GM21515 (cell line): ENCODE data around the gene TBX6.
"Not testable (repeated sequence)": the region's sequence is repeated elsewhere in the genome, so short reads cannot be mapped to it uniquely, and the experiment has no call there.

Experiments
- ATAC-seq: cut with Tn5 transposase; IDR thresholded peaks from one replicate; pipeline ENCODE4 v1.9.1; 2021; ENCODE audit not compliant: unreplicated experiment

The TBX6 gene

DNA sequence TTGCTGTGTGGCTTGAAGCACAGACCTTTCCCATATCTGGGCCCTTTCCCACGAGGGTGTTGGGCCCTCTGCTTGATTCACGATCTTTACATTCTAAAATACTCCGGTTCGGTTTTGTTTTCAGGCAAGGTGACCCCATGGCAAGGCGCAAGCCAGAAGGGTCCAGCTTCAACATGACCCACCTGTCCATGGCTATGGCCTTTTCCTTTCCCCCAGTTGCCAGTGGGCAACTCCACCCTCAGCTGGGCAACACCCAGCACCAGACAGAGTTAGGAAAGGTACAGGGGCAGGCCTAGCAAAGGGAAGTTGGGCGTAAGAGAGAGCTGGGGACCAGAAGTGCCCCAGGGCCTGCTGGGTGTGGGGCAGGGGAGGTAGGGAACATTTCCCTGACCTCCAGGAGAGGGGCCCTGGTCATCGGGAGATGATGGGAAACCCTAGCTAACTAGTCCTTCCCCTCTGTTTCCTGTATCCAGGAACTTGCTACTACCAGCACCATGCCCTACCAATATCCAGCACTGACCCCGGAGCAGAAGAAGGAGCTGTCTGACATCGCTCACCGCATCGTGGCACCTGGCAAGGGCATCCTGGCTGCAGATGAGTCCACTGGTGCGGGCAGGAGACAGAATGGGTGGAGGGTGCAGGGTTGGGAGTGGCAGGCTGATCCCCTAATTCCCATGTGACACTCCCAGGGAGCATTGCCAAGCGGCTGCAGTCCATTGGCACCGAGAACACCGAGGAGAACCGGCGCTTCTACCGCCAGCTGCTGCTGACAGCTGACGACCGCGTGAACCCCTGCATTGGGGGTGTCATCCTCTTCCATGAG is 24.8 kb downstream of the TBX6 start:
- no peak for ATAC-seq

DNA sequence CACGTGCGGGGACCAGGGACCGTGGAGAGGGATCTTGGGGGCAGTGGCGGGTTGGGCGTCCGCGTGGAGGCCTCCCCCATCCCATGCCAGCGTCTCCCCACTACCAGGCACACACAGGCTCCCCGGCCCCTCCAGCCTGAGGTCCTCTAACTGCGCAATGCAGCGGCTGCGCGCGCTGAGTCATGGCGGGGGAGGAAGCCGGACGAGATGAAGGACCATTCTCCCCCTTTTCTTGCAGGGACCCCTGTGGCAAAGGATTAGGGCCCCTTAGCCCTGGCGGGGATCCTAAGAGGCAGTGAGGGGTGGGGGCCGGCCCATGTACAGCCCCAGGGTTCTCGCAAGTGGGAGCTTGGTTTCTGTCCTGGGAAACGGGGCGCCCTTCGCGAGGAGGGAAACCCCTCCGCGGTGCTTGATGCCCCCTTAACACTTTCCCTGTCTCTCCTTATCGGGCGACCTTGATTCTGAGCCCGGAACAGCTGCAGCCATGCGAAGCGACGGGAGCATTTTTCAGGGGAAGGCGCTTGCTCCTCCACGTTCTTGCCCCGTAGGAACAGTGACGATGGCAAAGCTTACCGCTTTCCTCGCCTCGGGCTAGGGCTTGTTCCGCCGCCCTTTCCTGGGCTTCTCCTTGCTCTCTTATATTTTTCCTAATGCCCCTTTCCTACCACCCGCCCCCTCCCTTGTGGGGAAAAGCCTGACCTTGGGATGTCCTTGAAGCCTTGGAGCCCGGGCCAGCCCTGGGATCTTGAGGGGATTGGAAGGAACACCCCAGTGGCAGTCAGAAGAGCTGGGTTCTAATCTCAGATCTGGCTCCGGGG is 25.6 kb downstream of the TBX6 start:
- no peak for ATAC-seq

DNA sequence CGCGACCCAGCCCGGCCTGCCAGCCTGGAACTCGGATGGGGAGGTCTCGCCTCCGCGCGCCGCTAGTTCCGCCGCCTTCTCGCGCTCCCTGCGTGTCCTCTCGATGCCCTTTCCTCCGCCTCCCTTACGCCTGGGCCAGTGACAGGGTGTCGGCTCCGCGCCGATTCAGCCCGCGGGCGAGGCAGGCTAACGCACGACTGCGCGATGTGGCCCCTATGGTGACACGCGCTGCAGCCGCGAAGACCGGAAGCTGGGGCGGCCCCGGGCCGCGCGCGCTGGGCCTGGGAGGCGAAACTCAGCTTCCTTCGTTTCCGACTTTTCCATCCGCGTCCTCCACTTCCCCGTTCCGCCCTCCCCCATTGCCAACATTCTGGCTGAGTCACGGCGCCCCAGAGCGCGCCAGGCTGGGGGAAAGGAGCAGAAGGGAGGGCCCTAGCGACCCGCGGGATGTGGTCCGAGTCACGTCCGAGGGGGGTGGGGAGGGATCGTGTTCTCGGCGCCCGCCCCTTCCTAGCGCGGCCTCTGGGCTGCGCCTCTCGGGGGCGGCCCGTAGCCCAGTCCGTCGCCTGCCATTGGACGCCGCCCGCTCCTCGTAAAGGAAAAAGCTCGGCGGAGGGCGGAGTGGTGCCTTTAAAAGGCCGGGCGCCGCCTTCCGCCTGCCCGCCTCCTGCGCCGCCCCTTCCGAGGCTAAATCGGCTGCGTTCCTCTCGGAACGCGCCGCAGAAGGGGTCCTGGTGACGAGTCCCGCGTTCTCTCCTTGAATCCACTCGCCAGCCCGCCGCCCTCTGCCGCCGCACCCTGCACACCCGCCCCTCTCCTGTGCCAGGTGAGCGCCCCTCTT is 26.4 kb downstream of the TBX6 start, which contains the start of gene ALDOA:
Gene ALDOA (plus strand): TSS at position 659 of the 841 bp plus-strand sequence. CDS start 1,138 bp downstream, outside the sequence.
- peak; percentile 72 for ATAC-seq

DNA sequence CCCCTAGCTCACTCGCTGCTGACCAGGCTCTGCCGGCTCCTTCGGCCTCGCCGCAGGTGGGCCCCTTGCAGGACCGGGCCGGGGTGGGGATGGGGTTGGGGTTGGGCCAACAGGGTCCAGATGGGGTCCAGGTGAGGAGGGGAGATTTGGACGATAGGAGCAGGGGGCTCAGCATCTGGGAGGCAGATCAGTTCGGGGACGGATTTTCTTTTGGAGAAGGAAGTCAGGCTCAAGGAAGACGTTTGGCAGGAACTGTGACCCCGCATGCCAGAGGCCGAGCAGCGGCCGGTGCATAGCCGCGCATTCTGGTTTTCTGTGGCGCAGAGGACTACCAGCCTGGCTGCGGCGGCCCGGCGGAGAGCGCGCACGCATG is 27.0 kb downstream of the TBX6 start:
- no peak for ATAC-seq

DNA sequence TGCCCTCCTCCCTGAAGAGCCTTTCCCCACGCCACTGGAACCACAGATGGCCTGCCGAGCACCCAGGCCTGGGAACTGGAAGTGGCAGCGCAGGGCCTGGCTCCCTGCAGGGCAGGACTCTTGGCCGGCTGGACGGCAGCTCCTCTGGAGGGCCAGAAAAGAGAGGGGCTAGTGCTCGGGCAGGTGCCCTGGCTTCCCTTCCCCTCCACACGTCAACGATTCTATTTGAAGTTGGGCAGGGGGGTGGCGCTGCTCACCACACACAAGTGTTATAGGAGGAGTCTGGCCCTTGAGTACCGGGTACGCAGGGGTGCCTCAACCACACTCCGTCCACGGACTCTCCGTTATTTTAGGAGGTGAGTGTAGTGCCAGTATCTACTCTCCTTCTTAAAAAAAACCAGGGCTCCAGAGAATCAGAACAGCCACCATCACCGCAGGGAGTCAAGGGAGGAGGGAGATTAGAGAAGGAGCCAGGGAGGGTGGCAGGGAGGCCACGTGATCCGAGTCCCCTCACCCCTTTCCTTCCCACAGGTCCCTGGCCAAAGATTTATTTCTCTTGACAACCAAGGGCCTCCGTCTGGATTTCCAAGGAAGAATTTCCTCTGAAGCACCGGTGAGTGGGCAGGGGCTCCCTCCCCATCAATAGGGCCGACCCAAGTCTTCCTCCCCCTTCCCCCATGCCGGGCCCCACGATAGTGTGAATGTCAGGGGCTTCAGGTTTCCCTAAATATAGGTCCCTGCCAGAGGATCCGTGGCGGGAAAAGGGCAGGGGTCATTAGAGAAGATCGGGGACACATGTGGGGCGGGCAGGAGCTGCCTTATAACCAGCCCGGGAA is 27.6 kb downstream of the TBX6 start:
- ATAC-seq: no peak

DNA sequence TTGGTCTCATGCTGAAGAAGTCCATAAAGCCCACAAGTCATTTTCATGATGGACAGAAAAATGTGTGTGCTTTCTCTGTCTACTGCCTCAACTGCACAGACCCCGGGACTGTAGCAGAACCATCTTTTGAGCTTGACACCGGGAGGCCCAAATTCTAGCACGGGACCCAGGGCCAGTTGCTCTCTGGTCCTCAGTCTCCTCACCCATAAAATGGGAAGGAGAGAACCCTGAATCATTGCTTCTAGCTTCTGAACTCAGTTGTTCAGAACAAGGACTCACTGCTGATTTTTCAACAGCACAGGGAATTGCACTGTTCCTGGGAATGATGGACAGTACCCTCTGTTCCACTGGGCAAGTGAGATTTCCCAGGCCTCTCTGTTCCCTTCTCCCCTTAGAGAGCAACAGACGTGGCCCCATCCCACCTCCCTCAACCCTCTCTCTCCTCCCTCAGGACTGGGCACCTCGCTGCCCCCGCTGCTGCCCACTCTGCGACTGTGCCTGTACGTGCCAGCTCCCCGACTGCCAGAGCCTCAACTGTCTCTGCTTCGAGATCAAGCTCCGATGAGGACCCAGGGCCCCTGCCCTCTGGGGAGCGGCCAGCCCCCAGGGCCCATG is 28.3 kb downstream of the TBX6 start:
- no peak for ATAC-seq

DNA sequence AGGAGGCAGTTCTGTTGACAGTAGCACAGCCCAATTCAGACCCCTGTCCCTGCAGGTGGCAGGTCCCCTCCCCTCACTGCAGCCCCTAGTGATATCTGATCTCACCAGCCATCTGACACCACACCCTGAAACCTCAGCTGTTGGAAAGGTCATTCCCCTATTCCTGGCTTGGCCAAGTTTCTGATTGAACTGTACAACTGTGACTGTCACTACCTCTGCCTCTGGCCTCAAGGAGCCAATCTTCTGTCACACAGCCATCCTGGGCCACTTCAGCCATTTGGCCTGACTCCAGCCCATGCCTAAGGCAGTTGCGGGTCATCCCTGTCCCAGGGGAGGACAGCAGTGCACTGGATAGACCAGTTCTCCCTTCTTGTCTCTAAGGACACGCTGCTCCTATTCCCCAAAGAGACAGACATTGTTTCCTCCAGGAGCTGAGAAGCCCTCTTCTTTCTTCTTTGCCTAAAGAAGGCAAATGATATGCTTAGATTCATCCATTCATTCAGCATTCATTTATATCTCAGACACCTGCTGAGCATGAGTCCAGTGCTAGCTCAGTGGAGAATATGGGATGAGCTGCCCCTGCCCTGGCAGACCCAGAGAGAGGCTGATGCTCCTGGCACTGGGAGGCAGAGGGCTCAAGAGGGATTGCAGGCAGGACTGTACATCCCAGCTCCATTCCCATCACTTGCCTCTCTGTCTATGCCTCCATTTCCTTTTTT is 30.7 kb downstream of the TBX6 start:
- ATAC-seq: no peak

DNA sequence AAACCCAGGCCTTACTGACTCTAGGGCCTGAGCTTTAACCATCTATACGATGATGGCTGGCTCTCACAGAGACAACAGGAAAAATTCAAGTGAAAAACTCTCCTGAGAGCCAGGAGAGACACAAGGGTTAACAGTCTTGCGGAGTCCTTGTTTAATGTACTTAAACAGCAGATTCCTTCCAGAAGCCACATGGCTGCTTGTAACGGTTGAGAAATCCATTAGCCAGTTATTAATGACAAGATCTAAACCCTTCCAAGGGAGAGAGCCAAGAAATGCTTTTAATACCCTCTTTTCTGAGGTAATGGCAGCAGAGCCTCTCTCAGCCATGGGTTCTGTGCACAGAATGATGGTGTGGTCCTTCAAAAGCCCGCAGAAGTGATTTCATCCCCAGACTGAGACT is 31.4 kb downstream of the TBX6 start:
- no peak for ATAC-seq

DNA sequence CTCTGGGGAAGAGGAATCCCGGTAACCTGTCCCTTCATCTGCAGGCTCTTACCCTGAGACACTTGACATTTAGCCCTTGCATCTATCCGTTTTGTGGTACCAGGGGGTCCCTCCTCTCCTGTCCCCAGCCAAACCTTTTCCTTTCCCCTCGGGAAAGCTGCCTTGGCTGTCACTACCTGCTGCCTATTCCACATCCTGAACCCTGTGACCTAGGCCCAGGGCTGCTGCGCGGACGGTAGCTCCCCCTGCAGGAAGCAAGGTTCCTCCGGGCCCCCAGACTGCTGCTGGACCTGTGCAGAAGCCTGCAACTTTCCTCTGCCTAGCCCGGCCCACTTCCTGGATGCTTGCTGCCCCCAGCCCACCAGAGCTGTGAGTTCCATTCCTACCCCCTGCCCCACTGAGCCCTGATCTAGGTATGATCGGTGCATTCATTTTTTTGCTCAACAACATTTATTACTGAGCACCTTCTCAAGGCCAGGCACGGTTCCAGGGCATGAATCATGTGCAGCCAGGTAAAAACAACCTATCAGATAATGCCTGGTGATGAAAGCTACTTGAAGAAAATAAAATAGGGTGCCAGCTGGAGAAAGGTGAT is 36.7 kb downstream of the TBX6 start:
- no peak for ATAC-seq

DNA sequence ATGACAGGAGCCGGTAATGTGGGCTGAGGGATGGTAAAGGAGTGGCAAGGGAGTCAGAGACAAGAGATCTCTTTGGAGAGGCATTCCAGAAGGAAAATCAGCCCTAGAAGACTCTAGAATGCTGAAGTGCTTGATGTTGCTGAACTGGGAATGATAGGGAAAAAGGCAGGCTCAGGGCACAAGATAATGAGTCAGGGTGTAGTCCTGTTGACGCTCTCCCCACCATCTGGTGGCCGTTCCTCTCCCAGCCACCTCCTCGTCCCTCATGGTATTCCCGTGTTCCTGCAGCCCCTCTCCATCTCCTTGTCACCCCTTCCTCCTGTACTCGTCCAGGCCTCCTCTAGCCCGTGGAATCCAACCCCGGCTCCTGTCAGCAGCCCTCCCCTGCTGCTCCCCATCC is 37.3 kb downstream of the TBX6 start:
- no peak for ATAC-seq

DNA sequence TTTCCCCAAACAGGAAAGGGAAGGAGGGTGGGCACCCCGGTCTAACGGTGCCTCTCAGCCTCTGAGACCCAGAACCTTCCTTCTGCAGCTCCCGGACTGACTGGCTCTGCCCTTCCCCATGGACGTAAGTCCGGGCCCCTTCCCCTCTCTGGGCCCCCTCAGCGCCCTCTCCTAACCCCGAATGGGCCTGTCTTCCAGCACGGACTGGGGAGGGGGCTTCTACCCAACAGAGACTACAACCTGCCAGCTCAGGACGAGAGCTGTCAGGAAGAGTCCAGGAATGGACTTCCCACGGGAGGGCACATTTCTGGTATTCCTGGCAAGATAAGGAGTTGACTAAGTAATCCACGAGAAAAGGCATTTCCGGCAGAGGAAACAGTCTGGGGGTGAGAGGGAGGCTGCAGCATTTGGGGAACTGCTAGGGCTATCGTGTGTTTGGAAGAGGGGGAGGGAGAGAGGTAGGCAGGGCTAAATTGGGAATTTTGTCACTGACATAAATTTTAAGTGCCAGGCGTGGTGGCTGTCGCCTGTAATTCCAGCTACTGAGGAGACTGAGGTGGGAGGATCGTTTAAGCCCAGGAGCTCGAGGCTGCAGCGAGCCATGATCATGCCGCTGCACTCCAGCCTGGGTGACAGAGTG is 38.2 kb downstream of the TBX6 start:
- no peak for ATAC-seq

DNA sequence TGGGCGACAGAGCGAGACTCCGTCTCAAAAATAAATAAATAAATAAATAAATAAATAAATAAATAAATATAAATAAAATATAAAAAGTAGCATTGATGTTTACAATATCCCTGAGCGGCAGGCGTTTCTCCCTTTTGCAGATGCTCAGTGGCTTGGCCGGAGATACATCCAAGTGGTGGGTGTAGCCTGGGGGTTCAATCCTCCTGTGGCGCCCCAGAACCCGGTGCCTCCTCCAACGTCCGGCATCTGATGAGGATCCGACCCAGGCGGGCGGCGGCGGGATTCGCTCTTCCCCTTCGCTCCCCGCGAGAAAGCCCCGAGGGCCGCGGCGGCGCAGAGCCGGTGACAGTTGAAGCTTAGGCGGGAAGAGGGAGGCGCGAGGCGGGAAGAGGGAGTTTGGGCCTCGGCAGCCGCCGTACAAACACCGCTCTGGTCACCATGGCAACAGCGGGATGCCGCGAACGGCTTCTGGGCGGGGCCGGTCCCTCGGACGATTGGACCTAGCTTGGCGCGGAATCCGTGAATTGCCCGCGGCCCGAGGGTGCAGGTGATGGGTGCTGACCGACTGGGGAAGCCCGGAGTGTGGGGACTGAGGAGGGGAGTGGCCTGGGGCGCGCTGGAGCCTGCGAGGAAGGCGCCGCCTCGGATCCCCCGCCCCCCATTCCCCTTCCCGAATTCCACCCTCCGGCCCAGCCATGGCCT is 38.9 kb downstream of the TBX6 start:
- peak; percentile 52 for ATAC-seq

DNA sequence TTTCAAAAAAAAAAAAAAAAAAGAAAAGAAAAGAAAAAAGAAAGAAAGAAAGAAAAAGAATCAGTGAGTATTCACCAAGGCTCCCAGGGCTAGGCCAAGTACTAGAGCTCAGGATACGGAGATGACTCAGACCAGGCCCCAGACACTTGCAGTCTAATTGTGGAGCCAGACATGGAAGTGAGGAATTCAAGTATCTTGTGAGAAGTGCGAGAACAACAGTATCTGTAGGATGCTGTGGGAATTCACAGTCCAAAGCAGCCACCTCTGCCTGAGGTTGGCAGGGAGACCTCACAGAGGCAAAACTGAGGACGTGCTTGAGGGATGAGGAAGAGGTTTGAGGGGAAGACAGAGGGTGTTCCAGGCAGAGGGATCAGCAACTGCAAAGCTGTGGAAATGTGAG is 40.2 kb downstream of the TBX6 start:
- ATAC-seq: no peak

DNA sequence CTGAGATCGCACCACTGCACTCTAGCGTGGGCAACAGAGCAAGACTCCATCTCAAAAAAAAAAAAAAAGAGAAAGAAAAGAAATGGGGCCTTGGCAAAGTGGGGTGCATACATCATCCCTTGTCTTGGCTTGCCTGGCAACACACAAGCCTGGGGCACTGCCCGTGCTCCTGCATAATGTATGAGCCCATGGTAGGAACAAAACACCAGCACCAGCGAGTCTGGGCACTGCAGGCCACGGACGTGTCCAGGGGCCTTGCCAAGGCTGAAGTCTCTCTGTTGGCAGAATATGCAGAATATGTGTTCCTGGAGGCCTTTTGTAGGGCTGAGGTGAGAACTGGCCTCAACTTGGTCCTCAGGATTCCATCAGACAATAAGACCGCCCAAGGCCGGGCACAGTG is 41.9 kb downstream of the TBX6 start:
- ATAC-seq: no peak

DNA sequence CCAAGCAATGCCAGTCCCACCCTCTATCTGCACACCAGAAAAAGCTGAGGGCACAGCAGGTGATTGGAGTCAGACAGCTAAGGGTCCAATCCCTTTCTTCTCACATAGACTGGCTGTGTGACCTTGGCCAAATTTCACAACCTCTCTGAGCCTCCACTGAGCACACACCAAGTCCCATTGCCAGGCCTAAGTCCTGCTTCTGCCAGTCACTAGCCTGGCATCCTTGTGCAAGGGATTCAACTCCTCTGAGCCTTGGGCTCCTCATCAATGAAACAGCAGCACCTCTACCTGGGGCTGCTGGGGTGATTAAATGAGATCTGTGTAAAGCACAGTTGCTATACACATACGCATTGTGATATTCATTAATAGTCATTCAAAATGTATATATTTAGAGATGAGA is 45.1 kb downstream of the TBX6 start:
- ATAC-seq: no peak

DNA sequence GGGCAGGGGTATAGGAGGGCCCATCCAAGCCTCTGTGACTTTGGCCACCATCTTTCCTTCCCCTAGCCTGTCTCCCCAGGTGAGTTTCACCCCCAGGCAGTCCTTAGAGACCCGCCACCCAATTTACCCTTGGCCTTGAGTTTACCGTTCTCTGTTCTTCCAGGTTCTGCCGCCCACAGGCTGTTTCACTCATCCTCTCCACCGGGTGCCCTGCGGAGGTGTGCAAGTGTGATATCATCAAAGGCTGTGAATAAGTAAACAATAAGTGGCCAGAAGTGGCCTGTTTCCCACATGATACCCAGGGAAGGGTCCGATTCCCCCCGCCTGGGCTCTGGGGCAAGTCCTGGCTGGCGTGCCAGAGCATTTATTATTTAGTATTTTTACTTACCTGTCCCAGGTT is 45.5 kb downstream of the TBX6 start:
- no peak for ATAC-seq

DNA sequence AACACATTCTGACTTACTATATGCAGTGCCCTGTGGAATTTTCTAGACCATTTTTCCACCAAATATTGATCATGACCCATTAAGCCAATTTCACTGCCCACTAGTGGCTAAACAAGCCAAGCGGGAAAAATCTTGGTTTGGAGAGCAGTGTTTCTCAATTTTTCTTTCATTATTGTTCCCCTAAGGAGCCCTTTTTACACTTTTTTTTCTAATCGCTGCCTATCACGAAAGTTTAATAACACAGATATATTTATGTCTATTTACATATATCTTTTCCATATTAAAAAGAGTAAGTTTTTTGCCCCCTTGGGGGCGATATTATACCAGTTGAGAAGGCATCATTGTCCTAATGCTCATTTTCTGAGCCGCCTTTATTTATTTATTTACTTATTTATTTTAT is 49.9 kb downstream of the TBX6 start:
- no peak for ATAC-seq

DNA sequence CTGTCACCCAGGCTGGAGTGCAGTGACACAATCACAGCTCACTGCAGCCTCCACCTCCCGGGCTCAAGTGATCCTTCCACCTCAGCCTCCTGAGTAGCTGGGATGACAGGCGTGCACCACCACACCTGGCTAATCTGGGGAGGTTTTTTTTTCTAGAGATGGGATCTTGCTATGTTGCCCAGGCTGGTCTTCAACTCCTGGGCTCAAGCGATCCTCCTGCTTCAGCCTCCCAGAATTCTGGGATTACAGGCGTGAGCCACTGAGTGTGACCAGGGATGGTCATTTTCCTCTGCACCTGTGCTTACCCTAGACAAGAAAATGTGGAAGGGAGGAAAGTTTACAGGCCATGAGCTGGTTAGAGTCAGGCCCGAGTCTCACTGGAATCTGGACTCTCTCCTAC is 51.0 kb downstream of the TBX6 start:
- ATAC-seq: not testable (repeated sequence)
